Ovary (tissue), 9 donors: ENCODE data around the gene PTTG1IP. TPM values are rescaled to one million over a fixed set of nuclear protein-coding genes. Genes with fewer than 3 reads are reported as not detected.

Experiments used
- DNase-seq, 5 donors: peaks; one replicate each; pipeline ENCODE4 v3.0.0-alpha.2; 2019 to 2020
- H3K27ac ChIP-seq, 2 donors: fragments of 200-600 bp; one replicate each; pipeline versions ENCODE4 v1.5.1 to v1.8.0; 2019 to 2022
- H3K27me3 ChIP-seq: fragments of 200-600 bp; one replicate; pipeline ENCODE4 v1.8.0; 2022
- H3K36me3 ChIP-seq: fragments of 200-600 bp; sonication (generic); one replicate; pipeline ENCODE4 v1.5.1; 2019
- H3K4me1 ChIP-seq: one replicate; pipeline ENCODE4 v1.8.1; 2013; ENCODE audit warnings: mild to moderate bottlenecking, moderate library complexity; ENCODE audit not compliant: insufficient read depth
- H3K4me3 ChIP-seq: fragments of 200-600 bp; sonication (generic); one replicate; pipeline ENCODE4 v1.5.1; 2017
- H3K9me3 ChIP-seq, 2 donors: fragments of 200-600 bp in 1 of 2; sonication (generic) in 1 of 2; one replicate each; pipeline versions ENCODE4 v1.5.1 to v1.8.1; 2013 to 2019; ENCODE audit warnings: mild to moderate bottlenecking in 1 of 2, moderate library complexity in 1 of 2
- EP300 ChIP-seq: sonication (generic); formaldehyde crosslinking; IDR thresholded peaks from one replicate; pipeline ENCODE4 v1.6.1; 2017; ENCODE audit warnings: antibody characterized with exemption
- POLR2A ChIP-seq: fragments of 450-650 bp; IDR thresholded peaks from one replicate; pipeline ENCODE4 v1.6.1; 2017; ENCODE audit warnings: antibody characterized with exemption, mild to moderate bottlenecking, moderate library complexity
- WGBS, 3 donors: extraction: QIAGEN DNeasy Blood & Tissue Kit in 1 of 3; methylation state at CpG; one replicate each; pipeline versions ENCODE4 v1.1.5 to v1.1.7; 2013 to 2017; 5-methylcytosine and 5-hydroxymethylcytosine counted together
- intact Hi-C, 4 donors: fragments of 100-400 bp; cut with DNase I; formaldehyde crosslinking; loops; one replicate each; pipeline versions ENCODE4 v1.11.0 to v1.15.1; 2022 to 2023
- polyA plus RNA-seq, 2 donors: library from polyadenylated mRNA; stranded (reverse); fragments of 200-250 nt in 1 of 2; fragments of 350-450 nt in 1 of 2; fragmentation: Illumina TruSeq in 1 of 2; extraction: RNeasy Lipid Tissue Mini Kit (QIAGEN cat#74804) in 1 of 2; gene quantifications; one replicate each; pipeline ENCODE4 v1.2.3, GENCODE V29; 2013 to 2014
- total RNA-seq, 7 donors: library from RNA; depleted of rRNA in 2 of 7; stranded (reverse); fragments of >200 nt in 2 of 7; fragmentation: NEBNext Ultra II Directional in 3 of 7; extraction: Animal tissue kit (Norgen Biotek cat#: 25700) in 3 of 7; gene quantifications; one replicate each; pipeline versions ENCODE4 v1.1.0 to v1.2.4, GENCODE V29; 2016 to 2023
- TF ChIP-seq, protein P1 (sequence below), 3 donors: fragments of 450-650 bp in 2 of 3; fragments of 200-600 bp in 1 of 3; IDR thresholded peaks; one replicate each; pipeline versions ENCODE4 v1.5.1 to v1.8.0; 2016 to 2022; ENCODE audit warnings: antibody characterized with exemption in 3 of 3, mild to moderate bottlenecking in 1 of 3
- donor health status: DM: no; HTN: no; CAD: no; lungs with moderate emphysema.
- donor health status: DM: no; HTN: no; CAD: no.
- donor health status: Bipolar disorder and iron deficiency.
- donor health status: DM: yes; HTN: yes; CAD: no.
- donor health status: DM: no; HTN: no; CAD: no.
- donor health status: DM: yes; HTN: yes; CAD: no.

The PTTG1IP gene
- total and polyA plus RNA-seq, 9 donors = 133 to 420 (median 144) TPM

DNA sequence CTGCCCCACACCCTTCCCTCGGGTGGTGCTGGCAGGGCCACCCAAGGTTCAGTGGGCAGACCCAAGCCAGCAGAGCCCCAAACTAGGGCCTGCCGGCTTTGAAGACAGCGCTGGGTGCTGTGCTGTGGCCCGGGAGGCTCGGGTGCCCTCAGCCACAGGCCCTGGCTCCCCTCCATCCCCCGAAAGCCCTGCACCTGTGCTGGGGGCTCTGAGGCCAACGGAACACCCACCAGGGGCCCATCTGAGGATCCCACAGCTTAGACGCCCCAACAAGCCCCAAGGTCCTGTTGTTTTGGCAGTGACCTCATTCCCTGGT, 38.6 kb upstream of the PTTG1IP start:
- DNase-seq = no peak
- Histone ChIP-seq H3K27ac (no peak overlapping the region), H3K36me3 (no peaks in the 10 kb centered on the region), H3K4me1 (peaks cover 5% of the 10 kb centered on the region), H3K4me3 (no peak overlapping the region), H3K9me3 (no peaks in the 10 kb centered on the region), H3K27me3 (no peaks in the 10 kb centered on the region)
- no peak for TF ChIP-seq POLR2A
- TF ChIP-seq, protein P1, sequence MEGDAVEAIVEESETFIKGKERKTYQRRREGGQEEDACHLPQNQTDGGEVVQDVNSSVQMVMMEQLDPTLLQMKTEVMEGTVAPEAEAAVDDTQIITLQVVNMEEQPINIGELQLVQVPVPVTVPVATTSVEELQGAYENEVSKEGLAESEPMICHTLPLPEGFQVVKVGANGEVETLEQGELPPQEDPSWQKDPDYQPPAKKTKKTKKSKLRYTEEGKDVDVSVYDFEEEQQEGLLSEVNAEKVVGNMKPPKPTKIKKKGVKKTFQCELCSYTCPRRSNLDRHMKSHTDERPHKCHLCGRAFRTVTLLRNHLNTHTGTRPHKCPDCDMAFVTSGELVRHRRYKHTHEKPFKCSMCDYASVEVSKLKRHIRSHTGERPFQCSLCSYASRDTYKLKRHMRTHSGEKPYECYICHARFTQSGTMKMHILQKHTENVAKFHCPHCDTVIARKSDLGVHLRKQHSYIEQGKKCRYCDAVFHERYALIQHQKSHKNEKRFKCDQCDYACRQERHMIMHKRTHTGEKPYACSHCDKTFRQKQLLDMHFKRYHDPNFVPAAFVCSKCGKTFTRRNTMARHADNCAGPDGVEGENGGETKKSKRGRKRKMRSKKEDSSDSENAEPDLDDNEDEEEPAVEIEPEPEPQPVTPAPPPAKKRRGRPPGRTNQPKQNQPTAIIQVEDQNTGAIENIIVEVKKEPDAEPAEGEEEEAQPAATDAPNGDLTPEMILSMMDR (IDR thresholded peaks at IDR 0.05) = no peak
- TF ChIP-seq EP300 = no peak
- WGBS, 3 donors = 80 to 95% (median 87%) methylated on average over 8 of the region's 8 CpGs
- intact Hi-C loops = no loop called here

DNA sequence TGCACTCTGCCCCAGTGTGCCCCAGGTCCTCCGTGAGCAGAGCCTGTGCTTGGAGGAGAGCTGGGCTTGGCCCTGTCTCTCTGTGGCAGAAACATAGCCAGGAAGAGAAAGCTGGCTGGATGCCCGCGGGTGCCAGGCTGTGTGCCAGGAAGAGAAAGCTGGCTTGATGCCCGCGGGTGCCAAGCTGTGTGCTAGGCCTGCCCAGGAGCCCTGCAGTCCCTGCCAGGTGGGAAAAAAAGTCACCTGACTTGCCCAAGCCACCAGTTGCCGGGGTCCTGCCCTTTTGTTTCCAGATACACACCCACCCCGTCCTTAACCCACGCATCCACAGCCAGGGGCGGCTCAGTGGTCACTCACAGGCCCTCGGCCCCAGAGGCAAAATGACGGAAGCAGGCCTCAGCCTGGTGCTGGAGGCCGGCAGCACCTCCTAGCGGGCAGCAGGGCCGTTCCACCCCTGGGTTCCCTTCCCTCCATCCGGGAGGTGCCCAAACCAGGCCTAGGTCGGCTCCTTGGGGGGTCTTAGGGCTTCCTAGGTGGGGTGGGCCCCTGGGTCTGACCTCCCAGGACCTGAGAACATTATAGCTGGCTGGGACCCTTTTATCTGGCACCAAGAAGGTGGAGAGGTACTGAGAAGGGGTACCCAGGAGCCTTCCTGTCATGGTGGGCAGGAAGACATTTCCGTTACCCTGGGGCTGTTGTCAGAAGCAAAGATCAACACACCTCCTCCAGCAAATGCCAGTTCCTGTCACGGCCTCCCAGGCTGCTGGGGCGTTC, 38.1 kb upstream of the PTTG1IP start:
- intact Hi-C loops = no loop called here
- no peaks in the 10 kb centered on the region for H3K27me3 ChIP-seq
- peak in 2 of 5 donors; percentile 52 to 57 for DNase-seq
- H3K4me3 ChIP-seq = no peak overlapping the region
- 72 to 87% (median 79%) methylated on average over 19 of the region's 19 CpGs for WGBS, 3 donors
- H3K36me3 ChIP-seq = no peaks in the 10 kb centered on the region
- H3K4me1 ChIP-seq = peaks cover 5% of the 10 kb centered on the region
- H3K9me3 ChIP-seq = no peaks in the 10 kb centered on the region
- no peak overlapping the region for H3K27ac ChIP-seq
- TF ChIP-seq POLR2A = no peak
- TF ChIP-seq EP300 = no peak
- TF ChIP-seq, protein P1 (IDR thresholded peaks at IDR 0.05) = no peak

DNA sequence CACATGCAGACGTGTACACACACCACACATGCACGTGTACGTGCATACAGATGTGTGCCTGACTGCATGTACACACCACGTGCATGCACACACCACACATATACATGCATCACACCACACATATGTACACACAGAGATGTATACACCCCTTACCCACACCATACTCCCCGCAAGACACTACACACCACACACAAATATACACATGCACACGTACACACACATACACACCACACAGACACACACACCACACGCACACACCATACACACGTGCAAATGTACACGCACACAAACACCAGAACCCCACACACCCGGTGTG, 37.5 kb upstream of the PTTG1IP start:
- Histone ChIP-seq H3K36me3 (no peaks in the 10 kb centered on the region), H3K27ac (no peak overlapping the region), H3K4me1 (peaks cover 5% of the 10 kb centered on the region)

DNA sequence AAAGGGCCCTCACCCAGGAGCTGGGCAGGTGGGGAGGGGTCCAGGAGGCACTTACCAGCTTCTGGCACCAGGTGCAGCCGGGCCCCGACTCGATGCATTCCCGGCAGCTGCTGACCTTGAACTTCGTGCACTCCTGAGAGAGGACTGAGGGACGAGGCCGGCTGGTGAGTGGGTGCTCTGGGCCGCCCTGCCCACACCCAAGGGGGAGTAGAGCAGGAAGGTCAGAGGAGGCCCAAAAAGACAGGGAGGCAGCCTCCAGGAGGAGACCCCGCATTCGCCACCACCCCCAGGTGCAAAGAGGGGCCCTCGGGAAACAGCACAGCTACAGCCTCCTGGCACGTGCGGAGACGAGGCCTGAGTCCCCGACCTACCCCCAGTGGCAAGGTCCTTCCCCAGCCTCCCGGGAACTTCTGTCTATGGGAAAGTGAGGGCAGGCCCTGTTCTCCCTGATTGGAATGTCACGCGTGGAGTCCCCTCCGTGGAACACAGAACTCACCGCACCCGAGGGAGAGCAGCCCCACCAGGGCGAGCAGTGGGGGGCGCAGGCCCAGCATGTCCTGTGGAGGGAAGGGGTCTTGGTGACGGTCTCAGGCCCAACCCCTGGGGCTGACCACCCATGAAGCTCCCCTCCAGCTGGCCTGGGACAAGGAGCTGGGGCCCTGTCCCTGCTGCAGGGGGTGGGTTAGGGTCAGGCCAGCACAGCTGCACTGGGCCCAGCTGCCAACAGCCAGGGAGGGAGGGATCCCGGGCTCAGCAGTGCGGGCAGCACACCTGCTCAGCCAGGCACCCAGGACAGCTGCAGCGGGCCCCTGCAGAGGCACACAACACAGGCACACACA, 37.0 kb upstream of the PTTG1IP start:
- TF ChIP-seq, protein P1 (IDR thresholded peaks at IDR 0.05) = no peak
- TF ChIP-seq POLR2A = no peak
- no peak for TF ChIP-seq EP300
- peaks cover 5% of the 10 kb centered on the region for H3K4me1 ChIP-seq
- H3K27ac ChIP-seq = no peak overlapping the region
- intact Hi-C loops = no loop called here
- H3K9me3 ChIP-seq = no peaks in the 10 kb centered on the region
- no peaks in the 10 kb centered on the region for H3K36me3 ChIP-seq
- no peak overlapping the region for H3K4me3 ChIP-seq
- DNase-seq = no peak
- 51 to 64% (median 62%) methylated on average over 27 of the region's 27 CpGs for WGBS, 3 donors
- H3K27me3 ChIP-seq = no peaks in the 10 kb centered on the region

More for the DNA sequence above, 37.5 kb upstream of the PTTG1IP start:
- intact Hi-C loops = no loop called here
- no peaks in the 10 kb centered on the region for H3K27me3 ChIP-seq
- H3K9me3 ChIP-seq = no peaks in the 10 kb centered on the region
- no peak overlapping the region for H3K4me3 ChIP-seq
- 81 to 85% (median 82%) methylated on average over 10 of the region's 10 CpGs for WGBS, 3 donors
- TF ChIP-seq, protein P1 (IDR thresholded peaks at IDR 0.05) = no peak
- TF ChIP-seq EP300 (no peak), POLR2A (no peak)
- DNase-seq = no peak
